HG02840 (cell line): Measurements from ENCODE around the gene SULT1E1.
A peak's percentile ranks its signal among the peaks of the same experiment; 100 is the strongest.
"Not testable (repeated sequence)": the region's sequence is repeated elsewhere in the genome, so short reads cannot be mapped to it uniquely, and the experiment has no call there.

ENCODE experiments used
- ATAC-seq: cut with Tn5 transposase; IDR thresholded peaks from one replicate; pipeline ENCODE4 v1.9.1; 2021; ENCODE audit warnings: mild to moderate bottlenecking, moderate library complexity, moderate number of reproducible peaks; ENCODE audit not compliant: unreplicated experiment, low FRiP score

The SULT1E1 gene

GRCh38 chr4:69848028-69848427, 11.9 kb downstream of the SULT1E1 start:
- no peak for ATAC-seq

- no peak for ATAC-seq
Measured at GRCh38 chr4:69843932-69844331, 16.0 kb downstream of the SULT1E1 start.

GRCh38 chr4:69843301-69843700, 16.6 kb downstream of the SULT1E1 start:
- no peak for ATAC-seq

- ATAC-seq, result no peak
Measured at GRCh38 chr4:69838977-69839376, 21.0 kb downstream of the SULT1E1 start.

GRCh38 chr4:69836287-69836686, 23.7 kb downstream of the SULT1E1 start:
- no peak for ATAC-seq

- ATAC-seq, result no peak
Measured at GRCh38 chr4:69835766-69836165, 24.2 kb downstream of the SULT1E1 start.

- no peak for ATAC-seq
Measured at GRCh38 chr4:69833251-69833650, 26.7 kb downstream of the SULT1E1 start.

GRCh38 chr4:69832326-69833030, 27.5 kb downstream of the SULT1E1 start:
- peak; percentile 57 for ATAC-seq

GRCh38 chr4:69831646-69832325, 28.2 kb downstream of the SULT1E1 start:
- peak; percentile 86 for ATAC-seq

- ATAC-seq, result no peak
Measured at GRCh38 chr4:69831270-69831627, 28.7 kb downstream of the SULT1E1 start.

GRCh38 chr4:69830560-69831269, 29.2 kb downstream of the SULT1E1 start:
- ATAC-seq, result no peak

- no peak for ATAC-seq
Measured at GRCh38 chr4:69830192-69830559, 29.8 kb downstream of the SULT1E1 start.

- ATAC-seq, result no peak
Measured at GRCh38 chr4:69829678-69830077, 30.3 kb downstream of the SULT1E1 start.

GRCh38 chr4:69828828-69829227, 31.1 kb downstream of the SULT1E1 start:
- ATAC-seq, result no peak

GRCh38 chr4:69825056-69825455, 34.9 kb downstream of the SULT1E1 start:
- ATAC-seq, result not testable (repeated sequence)

GRCh38 chr4:69823481-69824186, 36.3 kb downstream of the SULT1E1 start:
- ATAC-seq, result peak; percentile 60

GRCh38 chr4:69823048-69823447, 36.9 kb downstream of the SULT1E1 start:
- ATAC-seq, result no peak

GRCh38 chr4:69822198-69822597, 37.7 kb downstream of the SULT1E1 start:
- ATAC-seq, result no peak

- ATAC-seq, result no peak
Measured at GRCh38 chr4:69818060-69818639, 41.8 kb downstream of the SULT1E1 start.

- ATAC-seq, result no peak
Measured at GRCh38 chr4:69816236-69816635, 43.7 kb downstream of the SULT1E1 start.

- no peak for ATAC-seq
Measured at GRCh38 chr4:69813628-69814027, 46.3 kb downstream of the SULT1E1 start.
